Hematopoietic multipotent progenitor cell treated with erythropoietin and hydrocortisone succinate and interleukin-3 and kit ligand, for 8 days (in vitro differentiated cells): ENCODE measurements around the gene SORCS3.

Experiments
- DNase-seq: peaks from one replicate; pipeline ENCODE4 v3.0.0-alpha.2; 2015

SORCS3 gene

GRCh38 chr10:104646146-104646545 lies 5.1 kb downstream of the SORCS3 start:
- DNase-seq: no peak

- DNase-seq: no peak
Observed at GRCh38 chr10:104648421-104648820, 7.3 kb downstream of the SORCS3 start.

GRCh38 chr10:104650072-104650471 lies 9.0 kb downstream of the SORCS3 start:
- no peak for DNase-seq

- no peak for DNase-seq
Observed at GRCh38 chr10:104650635-104651331, 9.7 kb downstream of the SORCS3 start.

GRCh38 chr10:104657036-104657435 lies 15.9 kb downstream of the SORCS3 start:
- no peak for DNase-seq

- no peak for DNase-seq
Observed at GRCh38 chr10:104657457-104657856, 16.4 kb downstream of the SORCS3 start.

GRCh38 chr10:104658067-104658466 lies 17.0 kb downstream of the SORCS3 start:
- DNase-seq: no peak

GRCh38 chr10:104659809-104660208 lies 18.7 kb downstream of the SORCS3 start:
- no peak for DNase-seq

- no peak for DNase-seq
Observed at GRCh38 chr10:104663076-104663475, 22.0 kb downstream of the SORCS3 start.

- no peak for DNase-seq
Observed at GRCh38 chr10:104663563-104663962, 22.5 kb downstream of the SORCS3 start.

GRCh38 chr10:104664205-104664604 lies 23.1 kb downstream of the SORCS3 start:
- no peak for DNase-seq

GRCh38 chr10:104665174-104665573 lies 24.1 kb downstream of the SORCS3 start:
- no peak for DNase-seq

GRCh38 chr10:104666106-104666505 lies 25.0 kb downstream of the SORCS3 start:
- DNase-seq: no peak

GRCh38 chr10:104676874-104677273 lies 35.8 kb downstream of the SORCS3 start:
- no peak for DNase-seq

- DNase-seq: no peak
Observed at GRCh38 chr10:104678658-104679057, 37.6 kb downstream of the SORCS3 start.

GRCh38 chr10:104680467-104681401 lies 39.6 kb downstream of the SORCS3 start:
- no peak for DNase-seq

GRCh38 chr10:104681485-104681884 lies 40.4 kb downstream of the SORCS3 start:
- DNase-seq: no peak

GRCh38 chr10:104683567-104683966 lies 42.5 kb downstream of the SORCS3 start:
- DNase-seq: no peak

- DNase-seq: no peak
Observed at GRCh38 chr10:104686829-104687228, 45.7 kb downstream of the SORCS3 start.

- no peak for DNase-seq
Observed at GRCh38 chr10:104688251-104689042, 47.4 kb downstream of the SORCS3 start.

GRCh38 chr10:104689105-104689504 lies 48.0 kb downstream of the SORCS3 start:
- DNase-seq: no peak

GRCh38 chr10:104689547-104689946 lies 48.5 kb downstream of the SORCS3 start:
- DNase-seq: no peak

GRCh38 chr10:104690101-104690500 lies 49.0 kb downstream of the SORCS3 start:
- DNase-seq: no peak
